HCT116 (cell line): Measurements from ENCODE around the gene TIGD4. TPM values are rescaled to one million over a fixed set of nuclear protein-coding genes. Genes with fewer than 3 reads are reported as not detected.

ENCODE experiments used
- ATAC-seq: fragments of 200-7000 bp; cut with Tn5 transposase; 2 replicates; pipeline ENCODE4 v1.9.1; 2020; ENCODE audit warnings: mild to moderate bottlenecking, moderate library complexity
- BruUV-seq: library from RNA; stranded (reverse); fragments of 400-500 nt; replicated peaks from 2 replicates; lab custom pipeline; 2021; lab: Mats Ljungman, UMichigan
- CTCF ChIA-PET: fragments of 300-600 bp; sonication (Branson Sonifier 250); formaldehyde crosslinking; loops from one replicate; lab custom pipeline; 2021; ENCODE audit warnings: antibody characterized with exemption; lab: Charles Lee
- POLR2A ChIA-PET: fragments of 300-600, 350-600 bp; sonication (Branson Sonifier 250); formaldehyde crosslinking; loops from one replicate; lab custom pipeline; 2021; ENCODE audit warnings: antibody characterized with exemption; lab: Charles Lee
- RAD21 ChIA-PET, 2 experiments: fragments of 300-600 bp; sonication (Branson Sonifier 250); formaldehyde crosslinking; loops; one replicate each; lab custom pipeline; 2023; ENCODE audit warnings: low total read pairs in 2 of 2; ENCODE audit not compliant: uncharacterized antibody in 2 of 2, unreplicated experiment in 2 of 2, low non-redundant PET in 1 of 2; lab: Charles Lee
- DNase-seq: peaks from one replicate; pipeline ENCODE4 v3.0.0-alpha.2; 2010; ENCODE audit warnings: low read depth, low spot score
- H2AFZ ChIP-seq: fragments of 200-600 bp; shearing (Covaris generic), sonication (generic); 2 replicates; pipeline ENCODE4 v1.6.1; 2017; ENCODE audit warnings: low read depth, mixed run types, mixed read lengths, antibody characterized with exemption, low read length; ENCODE audit not compliant: poor library complexity, severe bottlenecking
- H3K27ac ChIP-seq: 2 replicates; pipeline ENCODE4 v1.5.1; 2012; ENCODE audit warnings: low read depth, low read length
- H3K27me3 ChIP-seq: fragments of 200-600 bp; sonication (generic); 2 replicates; pipeline ENCODE4 v1.6.1; 2016; ENCODE audit warnings: mixed run types, low read length, mixed read lengths; ENCODE audit not compliant: insufficient read depth
- H3K36me3 ChIP-seq, 2 experiments: fragments of 200-500 bp in 1 of 2; fragments of 200-600 bp in 1 of 2; sonication (Bioruptor generic) in 1 of 2; sonication (generic) in 1 of 2; 2 replicates each; pipeline versions ENCODE4 v1.5.1 to v1.6.1; 2014 to 2016; ENCODE audit warnings: low read length in 2 of 2, inconsistent platforms in 1 of 2, mixed read lengths in 1 of 2, mixed run types in 1 of 2; ENCODE audit not compliant: insufficient read depth in 2 of 2, control insufficient read depth in 1 of 2
- H3K4me1 ChIP-seq, 2 experiments: fragments of 200-600 bp in 1 of 2; sonication (generic) in 1 of 2; 2 replicates each; pipeline versions ENCODE4 v1.5.1 to v1.6.1; 2012 to 2017; ENCODE audit warnings: low read length in 2 of 2, inconsistent platforms in 1 of 2, mild to moderate bottlenecking in 1 of 2, mixed read lengths in 1 of 2, mixed run types in 1 of 2, moderate library complexity in 1 of 2; ENCODE audit not compliant: insufficient read depth in 2 of 2, control insufficient read depth in 1 of 2
- H3K4me2 ChIP-seq: fragments of 200-600 bp; sonication (generic); 2 replicates; pipeline ENCODE4 v1.6.1; 2017; ENCODE audit warnings: mixed run types, low read length, mixed read lengths
- H3K4me3 ChIP-seq, 2 experiments: fragments of 200-600 bp in 1 of 2; sonication (generic) in 1 of 2; replicated peaks in 1 of 2; 2 replicates each; pipeline ENCODE4 v1.5.1; 2011 to 2016; ENCODE audit warnings: low read length in 2 of 2, control low read depth in 1 of 2, low read depth in 1 of 2, mild to moderate bottlenecking in 1 of 2, mixed read lengths in 1 of 2, mixed run types in 1 of 2
- H3K79me2 ChIP-seq: fragments of 200-600 bp; sonication (generic); 2 replicates; pipeline ENCODE4 v1.6.1; 2017; ENCODE audit warnings: mild to moderate bottlenecking, mixed run types, low read length, moderate library complexity, mixed read lengths; ENCODE audit not compliant: insufficient read depth
- H3K9ac ChIP-seq: fragments of 200-600 bp; sonication (generic); 2 replicates; pipeline ENCODE4 v1.6.1; 2016; ENCODE audit warnings: low read length, mixed read lengths
- H3K9me2 ChIP-seq: fragments of 200-600 bp; sonication (generic), shearing (Covaris generic); 2 replicates; pipeline ENCODE4 v1.6.1; 2017; ENCODE audit warnings: mixed run types, mild to moderate bottlenecking, moderate library complexity; ENCODE audit not compliant: insufficient read depth
- H3K9me3 ChIP-seq, 2 experiments: fragments of 200-500 bp in 1 of 2; fragments of 200-600 bp in 1 of 2; sonication (Bioruptor generic) in 1 of 2; sonication (generic) in 1 of 2; 2 replicates each; pipeline ENCODE4 v1.6.1; 2014 to 2017; ENCODE audit warnings: low read length in 2 of 2, mixed read lengths in 2 of 2, inconsistent platforms in 1 of 2, low read depth in 1 of 2, mild to moderate bottlenecking in 1 of 2, mixed run types in 1 of 2, moderate library complexity in 1 of 2; ENCODE audit not compliant: control insufficient read depth in 1 of 2, insufficient read depth in 1 of 2
- H4K20me1 ChIP-seq: fragments of 200-600 bp; sonication (generic), shearing (Covaris generic); 2 replicates; pipeline ENCODE4 v1.6.1; 2017; ENCODE audit warnings: mixed run types, mild to moderate bottlenecking, moderate library complexity; ENCODE audit not compliant: insufficient read depth
- CBX3 ChIP-seq: IDR thresholded peaks from 2 replicates; pipeline ENCODE4 v1.6.1; 2012; ENCODE audit warnings: low read depth
- CEBPB ChIP-seq: IDR thresholded peaks from 2 replicates; pipeline ENCODE4 v1.6.1; 2012; ENCODE audit warnings: low read depth
- CTCF ChIP-seq, 3 experiments: fragments of 200-600 bp in 1 of 3; sonication (generic) in 1 of 3; IDR thresholded peaks in 2 of 3; conservative IDR thresholded peaks in 1 of 3; 2 replicates each; pipeline ENCODE4 v1.5.1; 2012 to 2017; ENCODE audit warnings: low read depth in 2 of 3, low read length in 2 of 3, antibody characterized with exemption in 1 of 3, borderline replicate concordance in 1 of 3, control low read depth in 1 of 3, mild to moderate bottlenecking in 1 of 3, mixed read lengths in 1 of 3, mixed run types in 1 of 3, moderate library complexity in 1 of 3; ENCODE audit not compliant: insufficient read depth in 1 of 3
- EGR1 ChIP-seq: IDR thresholded peaks from 2 replicates; pipeline ENCODE4 v1.6.1; 2012; ENCODE audit warnings: low read depth
- ELF1 ChIP-seq: IDR thresholded peaks from 2 replicates; pipeline ENCODE4 v1.6.1; 2012; ENCODE audit warnings: low read depth, borderline replicate concordance
- EZH2 ChIP-seq: fragments of 200-600 bp; sonication (generic); IDR thresholded peaks from 2 replicates; pipeline ENCODE4 v1.6.1; 2017; ENCODE audit warnings: antibody characterized with exemption, mixed run types
- JUND ChIP-seq: IDR thresholded peaks from 2 replicates; pipeline ENCODE4 v1.6.1; 2012
- MAX ChIP-seq: IDR thresholded peaks from 2 replicates; pipeline ENCODE4 v1.6.1; 2012
- POLR2AphosphoS5 ChIP-seq: IDR thresholded peaks from 2 replicates; pipeline ENCODE4 v1.6.1; 2011; ENCODE audit warnings: mild to moderate bottlenecking, low read depth, low read length, moderate library complexity
- RAD21 ChIP-seq: IDR thresholded peaks from 2 replicates; pipeline ENCODE4 v1.6.1; 2012; ENCODE audit warnings: low read depth, mild to moderate bottlenecking
- SIN3A ChIP-seq: IDR thresholded peaks from 2 replicates; pipeline ENCODE4 v1.6.1; 2012; ENCODE audit warnings: low read depth
- SP1 ChIP-seq: IDR thresholded peaks from 2 replicates; pipeline ENCODE4 v1.6.1; 2012; ENCODE audit warnings: low read depth
- SRF ChIP-seq: IDR thresholded peaks from 2 replicates; pipeline ENCODE4 v1.6.1; 2012; ENCODE audit warnings: low read depth
- TCF7L2 ChIP-seq: IDR thresholded peaks from 2 replicates; pipeline ENCODE4 v1.7.0; 2011; ENCODE audit warnings: borderline replicate concordance, inconsistent platforms; ENCODE audit not compliant: insufficient read depth, insufficient read length; ENCODE audit errors: extremely low read depth
- YY1 ChIP-seq: IDR thresholded peaks from 2 replicates; pipeline ENCODE4 v1.6.1; 2011; ENCODE audit warnings: low read length, low read depth, moderate library complexity, mild to moderate bottlenecking; ENCODE audit not compliant: insufficient replicate concordance; ENCODE audit errors: extremely low read depth
- ZFX ChIP-seq: fragments of 450-650 bp; IDR thresholded peaks from 2 replicates; pipeline ENCODE4 v1.6.1; 2017
- ZNF274 ChIP-seq: fragments of 200-500 bp; sonication (Bioruptor generic); IDR thresholded peaks from 2 replicates; pipeline ENCODE4 v1.6.1; 2014; ENCODE audit warnings: mild to moderate bottlenecking, low read depth, low read length, inconsistent platforms
- intact Hi-C: fragments of 100-400 bp; cut with micrococcal nuclease; formaldehyde crosslinking; loops from 2 replicates; pipeline ENCODE4 v1.10.0; 2022
- total RNA-seq: library from RNA; stranded (reverse); gene quantifications from one replicate; pipeline ENCODE4 v1.2.1, GENCODE V29; 2021; ENCODE audit not compliant: unreplicated experiment
- TF ChIP-seq, protein P1 (sequence below): IDR thresholded peaks from 2 replicates; pipeline ENCODE4 v1.6.1; 2012

Gene TIGD4
- total RNA-seq, 1 experiment from 2014 or later, result 0.42 TPM

- BruUV-seq, result no TSS peak
- H3K9ac ChIP-seq, result no peak overlapping the region
- intact Hi-C loops, result no loop called here
- H3K79me2 ChIP-seq, result peaks cover 10% of the 10 kb centered on the region
- H3K9me3 ChIP-seq, result no peaks in the 10 kb centered on the region
- ChIA-PET POLR2A (no interaction called here), RAD21 (no interaction called here), CTCF (no interaction called here)
- no peaks in the 10 kb centered on the region for H3K9me2 ChIP-seq
- TF ChIP-seq MAX, result no peak
- TF ChIP-seq ZFX, result no peak
- TF ChIP-seq EGR1, result no peak
- no peak for TF ChIP-seq CTCF (IDR thresholded peaks at IDR 0.05 in 2 of 3, conservative IDR thresholded peaks at IDR 0.05 in 1 of 3; ENCODE audit: borderline replicate concordance in 1 of 3, insufficient read depth in 1 of 3, low read depth in 2 of 3, low read length in 2 of 3)
- no peak for TF ChIP-seq SP1
- no peaks in the 10 kb centered on the region for H3K27me3 ChIP-seq
- no peak for DNase-seq
- H3K4me3 ChIP-seq, result no peak overlapping the region
- no peak overlapping the region for H2AFZ ChIP-seq
- no peak overlapping the region for H3K4me2 ChIP-seq
- ATAC-seq, result no peak
- H4K20me1 ChIP-seq, result no peaks in the 10 kb centered on the region
- no peak overlapping the region for H3K27ac ChIP-seq
- no peaks in the 10 kb centered on the region for H3K36me3 ChIP-seq
- H3K4me1 ChIP-seq, result no peaks in the 10 kb centered on the region
Measured at GRCh38 chr4:152815078-152815477, 35.5 kb upstream of the TIGD4 start.

DNA sequence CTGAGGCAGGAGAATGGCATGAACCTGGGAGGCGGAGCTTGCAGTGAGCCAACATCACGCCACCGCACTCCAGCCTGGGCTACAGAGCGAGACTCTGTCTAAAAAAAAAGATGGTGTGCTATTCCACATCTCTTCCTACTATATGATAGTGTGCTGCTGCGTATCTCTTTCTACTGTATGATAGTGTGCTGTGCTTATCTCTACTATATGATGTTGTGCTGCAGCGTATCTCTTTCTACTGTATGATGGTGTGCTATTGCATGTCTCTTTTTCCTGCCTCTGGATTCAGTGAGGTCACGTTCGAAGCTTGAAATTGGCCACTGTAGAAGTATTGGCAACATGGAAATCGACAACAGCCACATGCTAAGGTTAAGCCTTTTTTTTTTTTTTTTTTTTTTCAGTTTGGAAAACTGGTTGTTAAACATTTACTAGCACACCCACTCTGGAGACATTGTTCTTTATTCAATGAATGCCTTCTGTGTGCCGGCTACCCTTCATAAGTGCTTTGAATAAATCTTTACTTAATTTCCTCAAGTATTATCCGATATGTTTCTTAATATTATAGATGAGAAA, 31.3 kb upstream of the TIGD4 start:
- Histone ChIP-seq H3K9me3 (no peaks in the 10 kb centered on the region), H3K4me2 (no peak overlapping the region), H3K4me3 (no peak overlapping the region), H3K79me2 (peaks cover 52% of the 10 kb centered on the region), H3K9ac (no peak overlapping the region), H3K36me3 (no peaks in the 10 kb centered on the region), H4K20me1 (peaks cover 4% of the 10 kb centered on the region; the same call in 1 of the 2 replicates), H3K27ac (no peak overlapping the region), H3K4me1 (no peaks in the 10 kb centered on the region), H2AFZ (no peak overlapping the region), H3K27me3 (no peaks in the 10 kb centered on the region), H3K9me2 (no peaks in the 10 kb centered on the region)
- ATAC-seq (no peak), DNase-seq (no peak)
- BruUV-seq, result no TSS peak
- POLR2A ChIA-PET, result interaction anchor here (0.7 kb wide), 1 partner anchor 28 kb away, joined by 4 read pairs; no protein-coding TSS in a partner anchor
- TF ChIP-seq SRF, result no peak
- TF ChIP-seq CEBPB, result no peak
- TF ChIP-seq JUND, result no peak
- no peak for TF ChIP-seq SIN3A
- no peak for TF ChIP-seq RAD21
- TF ChIP-seq YY1, result no peak
- TF ChIP-seq ZNF274, result no peak
- no peak for TF ChIP-seq EGR1
- TF ChIP-seq, protein P1, sequence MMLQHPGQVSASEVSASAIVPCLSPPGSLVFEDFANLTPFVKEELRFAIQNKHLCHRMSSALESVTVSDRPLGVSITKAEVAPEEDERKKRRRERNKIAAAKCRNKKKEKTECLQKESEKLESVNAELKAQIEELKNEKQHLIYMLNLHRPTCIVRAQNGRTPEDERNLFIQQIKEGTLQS, result no peak
- no peak for TF ChIP-seq POLR2AphosphoS5
- no peak for TF ChIP-seq TCF7L2
- TF ChIP-seq EZH2, result no peak
- TF ChIP-seq ELF1, result no peak
- TF ChIP-seq ZFX, result no peak
- TF ChIP-seq CBX3, result no peak
- CTCF ChIA-PET, result no interaction called here
- RAD21 ChIA-PET, result no interaction called here
- intact Hi-C loops, result no loop called here
